Activated T-cell treated with anti-CD3 and anti-CD28 coated beads for 4 hours (primary cell): Measurements from ENCODE around the gene STKLD1.
A peak's percentile ranks its signal among the peaks of the same experiment; 100 is the strongest.
"Not testable (repeated sequence)": the region's sequence is repeated elsewhere in the genome, so short reads cannot be mapped to it uniquely, and the experiment has no call there.

Experiments
- DNase-seq: peaks from one replicate; pipeline ENCODE4 v3.0.0-alpha.2; 2020

Gene STKLD1

DNA sequence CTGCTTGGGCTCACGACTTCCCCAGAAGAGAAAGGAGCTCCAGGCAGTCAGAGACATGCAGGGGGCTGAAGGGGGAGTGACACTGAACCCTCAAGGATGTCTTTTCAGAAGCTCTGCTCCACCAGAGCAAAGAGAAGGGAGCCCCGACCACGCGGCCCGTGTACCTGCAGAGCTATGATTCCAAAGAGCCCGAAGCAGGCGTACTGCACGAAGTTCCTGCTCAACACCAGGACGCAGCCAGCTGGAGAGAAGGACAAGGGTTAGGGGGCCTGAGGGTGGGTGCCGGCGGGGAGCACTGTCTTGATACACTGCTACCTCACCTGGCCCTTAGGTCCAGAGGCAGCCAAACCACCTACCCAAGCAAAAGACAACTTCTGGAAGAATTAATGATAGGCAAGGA lies 9.7 kb upstream of the STKLD1 start:
- no peak for DNase-seq

DNA sequence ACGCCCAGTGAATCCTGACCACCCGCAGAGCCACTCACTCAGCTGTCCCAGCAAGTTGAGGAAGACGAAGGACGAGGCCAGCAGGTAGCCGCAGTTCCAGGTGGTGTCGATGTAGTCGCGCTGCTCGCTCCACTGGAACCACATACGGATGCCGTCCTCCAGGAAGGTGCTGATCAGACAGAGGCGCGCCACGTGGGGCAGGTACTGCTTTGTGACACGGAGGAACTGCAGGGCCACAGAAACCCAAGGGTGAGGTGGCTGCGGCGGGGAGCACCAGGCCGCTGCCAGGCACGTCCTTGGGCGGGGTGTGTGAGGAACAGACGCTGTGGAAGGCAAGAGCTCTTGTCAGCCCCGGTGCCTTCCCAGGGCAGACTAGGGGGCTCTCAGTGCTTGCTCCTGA lies 8.9 kb upstream of the STKLD1 start:
- DNase-seq = no peak

DNA sequence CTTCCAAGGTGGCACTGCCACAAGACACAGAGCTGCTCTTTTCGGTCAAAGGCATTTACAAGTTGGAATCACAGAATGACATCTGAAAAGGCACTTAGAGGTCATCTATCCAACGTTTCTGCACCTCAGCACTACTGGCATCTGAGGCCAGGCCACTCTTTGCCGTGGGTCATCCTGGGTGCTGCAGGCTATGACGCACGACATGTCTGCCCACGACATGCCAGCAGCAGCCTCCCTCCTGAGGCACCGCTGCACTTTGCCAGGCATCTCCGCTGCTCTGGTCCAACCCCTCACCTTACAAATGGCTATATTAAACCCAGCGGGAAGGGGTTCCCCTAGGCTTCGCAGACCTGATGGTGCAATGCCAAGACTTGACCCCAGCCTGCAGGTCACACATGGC lies 8.4 kb upstream of the STKLD1 start:
- no peak for DNase-seq

DNA sequence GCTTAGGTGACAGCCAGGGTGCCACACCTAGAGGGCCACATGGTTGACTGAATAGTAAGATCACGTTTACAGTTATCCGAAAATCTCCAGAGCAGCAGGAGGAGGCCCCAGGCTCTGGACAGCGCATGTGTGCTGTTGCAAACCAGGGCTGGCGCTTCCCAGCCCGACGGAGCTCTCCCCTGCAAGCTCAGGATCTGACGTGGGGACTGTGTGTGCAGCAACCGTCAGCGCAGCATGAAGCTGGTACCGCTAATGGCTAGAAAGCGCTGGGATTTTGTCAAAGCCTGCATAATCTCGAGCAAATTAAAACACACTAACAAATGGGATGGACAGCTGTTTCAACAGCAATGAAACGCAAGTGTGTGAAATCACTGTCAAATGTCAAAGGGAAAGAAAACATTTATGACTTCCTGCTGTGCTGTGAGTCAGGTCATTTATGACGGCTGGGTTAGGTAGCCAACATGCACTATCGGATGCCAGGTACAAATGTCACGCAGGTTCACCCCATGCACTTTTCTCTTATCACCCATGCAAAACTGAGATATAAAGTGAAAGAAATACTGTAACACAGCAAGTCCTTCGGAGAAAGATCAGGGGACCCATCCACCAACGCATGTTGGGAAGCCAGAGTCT lies 7.8 kb upstream of the STKLD1 start:
- DNase-seq = no peak

DNA sequence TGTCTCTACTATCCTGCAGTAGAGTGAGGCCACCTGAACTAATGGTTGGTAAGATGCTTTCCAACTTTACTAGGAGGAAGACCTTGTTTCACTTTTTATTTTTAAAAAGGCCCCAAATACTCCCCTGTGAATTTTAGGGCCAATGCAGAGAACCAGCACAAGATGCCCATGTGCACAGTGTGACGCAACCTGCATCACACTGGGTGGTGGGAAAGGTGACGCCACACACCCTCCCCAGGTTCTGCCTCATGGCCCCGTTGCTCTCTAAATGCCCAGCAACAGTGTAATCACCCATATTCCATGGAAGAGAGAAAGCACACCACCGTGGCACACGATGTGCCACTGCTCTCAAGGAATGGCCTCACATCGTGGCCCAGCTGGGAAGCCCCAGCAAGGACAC lies 6.7 kb upstream of the STKLD1 start:
- no peak for DNase-seq

DNA sequence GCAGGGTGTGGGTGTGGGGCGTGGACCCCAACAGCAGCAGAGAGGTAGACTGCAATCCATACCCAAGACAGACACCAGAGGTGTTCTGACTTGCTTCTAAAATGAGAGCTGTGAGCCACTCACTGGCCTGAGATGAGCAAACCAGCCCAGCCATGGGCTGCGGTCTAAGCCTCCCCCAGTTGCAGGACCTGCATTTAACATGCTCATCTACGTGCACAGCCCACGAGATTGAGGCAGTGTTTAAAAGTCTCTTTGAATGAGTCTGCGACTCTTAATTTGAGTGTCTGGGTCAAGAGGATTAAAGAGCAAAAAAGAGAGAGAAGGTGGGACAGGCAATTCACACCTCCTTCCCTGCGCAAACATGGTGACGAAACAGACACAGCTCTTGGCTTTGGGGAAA lies 6.2 kb upstream of the STKLD1 start:
- no peak for DNase-seq

DNA sequence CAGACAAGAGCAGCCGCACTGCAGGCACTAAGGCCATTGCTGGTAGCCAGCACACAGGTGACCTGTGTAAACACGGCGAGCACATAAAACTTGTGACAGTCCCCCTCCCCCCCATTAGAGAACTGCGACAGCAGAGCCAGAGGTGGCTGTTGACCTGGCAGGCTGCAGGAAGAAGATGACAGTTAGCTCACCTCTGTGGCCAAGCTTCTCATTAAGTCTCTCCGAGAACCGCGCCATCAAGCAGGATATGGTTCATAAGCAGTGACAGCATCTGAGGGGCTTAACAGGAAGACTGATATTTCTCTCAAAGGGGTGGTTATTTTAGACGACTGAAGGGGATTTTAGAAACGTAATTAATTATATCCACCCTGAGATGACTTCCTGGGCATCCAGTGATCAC lies 5.5 kb upstream of the STKLD1 start:
- no peak for DNase-seq

DNA sequence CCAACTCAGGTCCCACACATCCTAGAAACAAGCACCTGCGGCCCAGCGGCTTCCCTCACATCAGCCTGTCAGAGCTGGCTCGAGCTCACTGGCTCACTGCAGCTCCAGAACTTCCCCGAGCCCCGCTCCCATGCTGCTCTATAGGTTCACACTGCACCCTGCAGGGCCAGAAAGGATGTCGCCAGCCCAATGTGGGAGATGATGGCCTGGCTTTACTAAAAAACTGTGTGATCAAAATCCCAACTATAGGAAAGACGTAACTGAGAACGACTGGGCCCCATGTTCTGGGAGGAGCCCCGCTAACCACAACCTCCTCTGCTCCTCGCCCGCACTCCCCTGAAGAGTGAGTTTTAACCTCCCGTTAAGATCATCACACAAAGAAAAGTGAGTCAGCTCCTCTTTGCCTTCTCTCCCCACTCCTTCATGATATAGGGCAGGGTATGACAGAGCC lies 4.9 kb upstream of the STKLD1 start:
- peak; percentile 53 for DNase-seq

DNA sequence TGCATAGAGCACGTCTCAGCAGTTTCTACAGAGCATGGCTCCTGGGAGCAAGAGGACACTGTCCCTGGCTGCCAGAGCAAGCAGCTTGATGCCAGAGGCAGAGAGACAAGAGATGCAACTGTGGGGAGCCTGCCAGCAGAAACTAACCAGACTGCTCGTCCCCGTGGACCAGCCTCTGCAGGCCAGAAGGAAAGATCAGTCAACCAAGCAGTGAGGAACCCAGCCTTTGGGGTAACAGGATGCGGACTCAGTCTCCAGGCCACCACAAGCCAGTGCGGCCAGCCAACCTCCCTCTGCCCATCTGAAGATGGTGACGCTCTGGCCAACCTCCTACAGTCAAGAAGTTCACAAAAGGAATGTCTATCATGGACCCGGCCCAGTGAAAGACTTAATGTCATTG lies 4.0 kb upstream of the STKLD1 start:
- DNase-seq = no peak

DNA sequence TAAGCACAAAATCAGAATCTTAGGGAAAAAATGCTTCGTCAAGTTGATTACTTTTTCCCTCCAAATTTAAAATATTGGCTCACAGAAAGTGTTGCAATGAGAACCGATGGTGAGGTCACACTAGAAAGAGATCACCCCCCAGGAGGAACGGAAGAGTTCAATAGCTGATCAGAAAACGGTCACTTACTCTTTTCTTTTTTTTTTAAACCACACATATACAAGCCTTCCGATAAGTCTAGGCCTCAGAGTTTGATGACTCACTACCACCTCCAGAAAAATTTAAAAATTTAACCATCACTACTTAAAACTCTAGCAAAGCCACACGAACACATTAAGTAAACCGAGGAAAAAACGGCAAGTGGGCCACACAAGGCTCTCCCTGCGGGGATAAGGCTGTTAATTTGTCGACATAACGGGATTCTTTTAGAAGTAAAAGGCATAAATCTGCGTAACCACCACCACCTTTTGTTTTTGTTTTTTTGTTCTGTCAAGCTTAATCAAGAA lies 1.5 kb upstream of the STKLD1 start:
- DNase-seq = no peak

DNA sequence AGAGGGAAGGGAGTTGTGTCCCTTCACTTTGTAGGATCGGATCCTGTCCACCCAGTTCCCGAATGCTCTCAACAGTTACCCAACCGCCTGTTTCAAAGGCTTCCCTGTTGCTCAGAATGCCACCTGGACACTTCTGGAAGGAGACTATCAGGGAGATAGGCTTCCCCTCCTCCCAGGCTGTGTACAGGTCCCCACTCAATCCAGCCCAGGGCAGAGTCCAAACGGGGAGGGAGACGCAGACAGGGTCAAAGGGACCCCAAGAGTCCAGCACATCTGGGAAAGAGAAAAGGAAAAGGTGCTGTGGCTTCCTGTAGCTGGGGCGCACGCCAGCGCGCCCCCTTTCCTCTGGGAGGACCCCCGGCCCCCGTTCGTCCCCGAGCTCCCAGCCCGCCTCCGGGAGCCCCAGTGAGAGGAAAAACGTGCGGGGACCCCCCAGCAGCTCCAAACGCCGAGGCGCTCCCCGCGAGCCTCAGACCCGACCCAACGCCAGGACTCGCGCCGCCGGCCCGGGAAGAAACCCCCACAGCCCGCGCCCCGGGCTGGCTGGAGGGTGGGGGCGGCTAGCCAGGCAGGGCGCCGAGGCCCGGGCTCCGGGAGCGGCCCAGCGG lies 946 bp upstream of the STKLD1 start:
- DNase-seq = no peak

DNA sequence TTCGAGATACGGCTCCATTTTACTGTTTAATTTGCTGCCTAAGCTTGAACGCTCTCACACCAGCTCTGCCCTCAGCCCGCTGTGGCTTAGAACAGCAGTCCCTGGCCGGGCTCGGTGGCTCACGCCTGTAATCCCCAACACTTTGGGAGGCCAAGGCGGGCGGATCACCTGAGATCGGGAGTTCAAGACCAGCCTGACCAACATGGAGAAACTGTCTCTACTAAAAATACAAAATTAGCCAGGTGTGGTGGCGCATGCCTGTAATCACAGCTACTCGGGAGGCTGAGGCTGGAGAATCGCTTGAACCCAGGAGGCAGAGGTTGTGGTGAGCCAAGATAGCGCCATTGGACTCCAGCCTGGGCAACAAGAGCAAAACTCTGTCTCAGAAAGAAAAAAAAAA lies 1.1 kb downstream of the STKLD1 start:
- not testable (repeated sequence) for DNase-seq

DNA sequence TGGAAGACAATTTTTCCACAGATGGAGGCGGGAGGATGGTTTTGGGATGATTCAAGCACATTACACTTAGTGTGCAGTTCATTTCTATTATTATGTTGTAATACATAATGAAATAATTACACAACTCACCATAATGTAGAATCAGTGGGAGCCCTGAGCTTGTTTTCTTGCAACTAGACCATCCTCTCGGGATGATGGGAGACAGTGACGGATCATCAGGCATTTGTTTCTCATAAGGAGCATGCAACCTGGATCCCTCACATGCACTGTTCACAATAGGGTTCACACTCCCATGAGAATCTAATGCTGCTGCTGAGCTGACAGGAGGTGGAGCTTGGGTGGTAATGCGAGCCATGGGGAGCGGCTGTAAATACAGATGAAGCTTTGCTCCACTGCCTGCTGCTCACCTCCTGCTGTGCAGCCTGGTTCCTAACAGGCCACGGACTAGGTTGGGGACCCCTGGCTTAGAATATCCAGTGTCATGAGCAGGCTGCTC lies 1.6 kb downstream of the STKLD1 start:
- no peak for DNase-seq

DNA sequence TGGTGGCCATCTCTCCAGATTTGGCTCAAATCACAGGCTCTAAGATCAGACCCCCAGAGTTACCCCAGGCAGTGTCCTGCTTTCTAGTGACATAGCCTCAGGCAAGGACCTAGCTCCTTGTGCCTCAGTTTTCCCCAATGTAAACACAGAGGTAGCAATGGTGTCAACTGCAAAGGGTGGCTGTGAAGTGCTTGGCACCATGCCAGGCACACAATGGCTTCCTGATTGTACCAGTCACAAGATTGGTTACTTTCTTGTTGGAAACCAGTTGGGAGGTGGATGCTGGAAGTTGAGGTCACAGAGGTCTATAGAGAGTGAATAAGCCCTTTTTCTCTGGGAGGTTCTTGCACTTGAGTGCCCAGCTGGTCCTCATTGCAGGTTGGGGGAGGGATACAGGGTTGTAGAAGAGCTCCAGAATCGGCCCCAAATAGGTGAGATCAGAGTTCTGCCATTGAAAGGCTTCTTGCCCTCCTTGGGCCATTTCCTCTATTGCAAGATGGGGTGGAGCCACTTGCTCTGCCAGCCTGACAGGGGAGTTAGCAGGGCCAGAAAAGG lies 2.3 kb downstream of the STKLD1 start:
- no peak for DNase-seq

DNA sequence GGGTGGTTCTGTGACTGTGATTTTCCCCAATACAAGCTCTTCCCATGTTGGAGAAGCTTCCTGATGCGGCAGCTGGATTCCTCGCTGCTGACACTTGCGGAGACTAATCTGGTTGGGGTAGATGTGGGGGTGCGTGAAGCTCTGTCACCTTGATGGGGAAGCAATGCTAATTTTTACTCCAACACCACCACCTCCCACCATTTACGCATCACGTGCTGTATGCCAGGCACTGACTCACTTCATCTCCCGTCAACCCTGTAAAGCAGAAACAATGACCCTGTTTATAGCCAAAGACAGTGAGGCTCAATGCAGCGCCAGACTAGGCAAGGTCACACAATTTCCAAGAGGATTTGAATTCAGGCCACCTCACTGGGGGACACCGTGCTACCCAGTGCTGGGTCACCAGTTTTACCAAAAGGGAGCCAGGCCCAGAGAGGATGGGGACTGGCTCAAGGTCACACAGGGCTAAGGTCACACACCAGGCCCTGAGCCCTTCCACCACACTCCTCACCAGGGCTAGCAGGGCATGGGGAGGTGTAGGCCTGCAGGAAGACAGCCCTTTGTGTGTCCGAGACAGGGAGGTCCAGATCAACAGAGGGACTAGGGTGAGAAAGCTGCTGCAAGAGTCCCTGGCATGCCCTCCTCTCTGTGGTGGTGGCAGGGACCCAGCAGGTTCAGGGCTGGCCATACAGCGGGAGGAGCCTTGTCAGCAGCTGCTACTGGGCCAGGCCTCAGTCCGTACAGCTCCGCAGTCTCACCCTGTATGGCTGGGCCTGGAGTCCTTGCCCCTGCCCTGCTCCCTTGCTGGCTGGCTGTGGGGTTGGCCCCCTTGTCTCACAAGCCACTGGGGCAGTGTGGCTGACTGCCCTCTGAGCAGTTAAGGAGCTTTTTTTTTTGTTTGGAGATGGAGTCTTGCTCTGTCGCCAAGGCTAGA lies 3.3 kb downstream of the STKLD1 start:
- no peak for DNase-seq

DNA sequence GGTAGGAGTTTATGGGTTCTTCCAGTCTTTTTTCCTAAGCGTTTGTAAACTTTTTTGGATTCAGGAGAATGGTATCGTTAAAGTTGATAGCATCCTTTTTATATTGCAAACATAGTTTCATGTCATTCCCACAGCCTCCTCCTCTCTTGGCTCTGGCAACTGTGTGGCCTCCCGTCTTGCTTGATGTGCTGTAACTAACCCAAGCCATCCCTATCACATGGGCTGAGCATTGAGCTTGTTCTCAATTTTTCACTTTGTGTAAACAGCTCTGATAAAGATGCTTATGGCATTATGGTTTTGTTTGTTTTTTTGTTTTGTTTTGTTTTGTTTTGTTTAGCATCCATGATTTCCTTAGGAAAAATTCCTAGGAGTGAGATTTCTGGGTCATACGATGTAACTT lies 4.6 kb downstream of the STKLD1 start:
- DNase-seq = no peak

DNA sequence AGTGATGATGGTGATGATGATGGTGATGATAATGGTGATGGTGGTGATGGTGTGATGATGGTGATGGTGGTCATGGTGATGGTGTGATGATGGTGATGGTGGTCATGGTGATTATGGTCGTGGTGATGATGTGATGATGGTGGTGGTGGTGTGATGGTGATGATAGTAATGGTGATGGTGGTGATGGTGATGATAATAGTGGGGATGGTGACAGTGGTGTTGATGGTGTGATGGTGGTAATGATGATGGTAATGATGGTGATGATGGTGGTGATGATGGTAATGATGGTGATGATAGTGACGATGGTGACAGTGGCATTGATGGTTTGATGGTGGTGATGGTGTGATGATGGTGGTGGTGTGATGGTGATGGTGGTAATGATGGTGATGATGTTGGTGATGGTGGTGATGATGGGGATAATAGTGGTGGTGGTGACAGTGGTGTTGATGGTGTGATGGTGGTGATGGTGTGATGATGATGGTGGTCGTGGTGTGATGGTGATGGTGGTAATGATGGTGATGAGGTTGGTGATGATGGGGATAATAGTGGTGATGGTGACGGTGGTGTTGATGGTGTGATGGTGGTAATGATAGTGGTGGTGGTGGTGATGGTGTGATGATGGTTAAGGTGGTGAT lies 6.5 kb downstream of the STKLD1 start:
- DNase-seq = no peak

DNA sequence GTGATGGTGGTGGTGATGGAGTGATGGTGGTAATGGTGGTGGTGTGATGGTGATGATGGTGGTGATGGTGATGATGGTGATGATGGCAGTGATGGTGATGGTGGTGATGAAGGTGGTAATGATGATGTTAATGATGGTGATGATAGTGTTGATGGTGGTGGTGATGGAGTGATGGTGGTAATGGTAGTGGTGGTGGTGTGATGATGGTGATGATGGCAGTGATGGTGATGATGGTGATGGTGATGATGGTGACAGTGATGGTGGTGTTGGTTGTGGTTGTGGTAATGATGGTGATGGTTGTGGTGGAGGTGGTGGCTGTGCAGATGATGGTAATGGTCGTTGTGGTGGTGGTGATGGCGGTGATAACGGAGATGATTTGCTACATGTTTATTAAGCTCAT lies 7.3 kb downstream of the STKLD1 start:
- no peak for DNase-seq

DNA sequence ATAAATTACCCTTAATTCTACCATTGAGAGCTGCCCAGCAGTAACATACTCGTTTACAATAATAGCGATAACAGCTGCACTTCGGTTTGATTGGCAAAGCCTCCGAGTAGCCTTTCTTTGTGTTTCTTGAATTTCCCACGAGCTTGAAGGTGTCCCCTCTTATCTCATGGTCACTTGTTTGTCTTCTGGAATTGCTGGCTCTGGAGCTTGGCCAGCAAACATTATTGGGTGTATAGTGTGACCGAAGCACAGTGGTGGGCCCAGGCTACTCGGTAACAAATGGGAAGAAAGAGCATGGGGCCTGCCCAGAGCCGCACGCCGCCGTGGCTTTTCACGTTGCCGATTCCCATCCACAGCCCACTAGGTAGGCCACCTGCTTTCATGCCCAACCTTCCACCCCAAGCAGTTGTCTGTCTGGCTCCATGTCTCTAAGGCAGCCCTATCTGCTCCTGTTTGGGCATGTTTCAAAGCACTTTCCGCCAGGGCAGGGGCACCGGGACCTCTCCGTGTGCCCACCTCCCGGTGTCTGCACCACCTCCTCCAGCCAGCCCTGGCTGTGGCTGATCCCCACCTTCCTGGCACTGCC lies 8.7 kb downstream of the STKLD1 start:
- DNase-seq = no peak

DNA sequence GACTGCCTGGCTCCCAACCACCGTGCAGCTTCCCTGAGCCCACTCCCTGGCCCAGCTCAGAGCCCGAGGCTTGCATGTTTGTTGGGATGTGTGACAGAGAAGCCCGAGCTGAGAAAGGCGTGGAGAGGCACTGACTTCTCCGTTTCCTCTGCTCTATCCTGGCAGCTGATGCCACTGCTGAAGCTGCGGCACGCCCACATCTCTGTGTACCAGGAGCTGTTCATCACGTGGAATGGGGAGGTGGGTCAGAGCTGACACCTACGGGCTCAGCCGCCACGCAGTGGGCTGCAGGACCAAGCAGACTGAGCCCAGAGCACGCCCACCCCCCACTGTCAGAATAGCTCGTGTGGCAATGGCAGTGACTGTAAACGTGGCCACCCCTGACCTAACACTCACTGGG lies 9.3 kb downstream of the STKLD1 start:
- DNase-seq = no peak

DNA sequence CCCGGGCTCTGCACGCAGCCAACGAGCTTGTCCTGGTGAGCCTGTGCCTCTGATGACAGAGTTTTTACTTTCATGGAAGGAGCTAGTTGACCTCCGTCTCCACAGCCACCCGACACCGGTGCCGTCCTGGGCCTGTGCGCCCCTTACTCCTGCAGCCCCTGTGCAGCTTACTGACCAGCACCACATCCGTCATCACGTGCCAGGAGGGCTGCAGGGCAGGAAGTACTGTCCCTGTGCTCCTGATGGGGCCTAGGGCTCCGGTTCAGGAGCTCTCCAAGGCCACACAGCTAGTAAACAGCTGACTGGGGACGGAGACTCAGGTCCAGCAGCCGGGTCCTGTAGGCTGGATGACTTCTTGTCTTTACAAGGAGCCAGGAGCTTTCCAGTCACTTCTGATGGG lies 10.2 kb downstream of the STKLD1 start:
- DNase-seq = no peak

DNA sequence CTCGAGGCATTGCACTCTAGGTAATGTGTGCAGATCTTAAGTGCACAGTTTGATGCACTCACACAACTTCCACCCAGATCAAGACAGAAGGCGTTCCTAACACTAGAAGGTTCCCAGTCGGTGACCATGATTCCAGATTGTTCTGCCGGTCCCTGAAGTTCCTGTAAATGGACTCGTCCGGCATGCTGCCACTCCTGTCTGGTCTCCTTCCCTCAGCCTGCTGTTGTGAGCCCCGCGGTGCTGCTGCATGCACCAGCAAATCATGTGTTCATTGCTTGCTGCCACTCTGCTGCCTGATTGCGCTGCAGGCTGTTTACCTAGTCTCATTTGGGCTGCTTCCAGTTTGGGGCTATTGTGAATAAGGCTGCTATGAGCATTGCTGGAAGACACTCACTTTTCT lies 11.5 kb downstream of the STKLD1 start:
- DNase-seq = no peak
